Activated CD8-positive, alpha-beta memory T cell treated with anti-CD3 and anti-CD28 coated beads for 36 hours (primary cell): ENCODE data around the gene SHC2. TPM values are rescaled to one million over a fixed set of nuclear protein-coding genes. Genes with fewer than 3 reads are reported as not detected.
"Not testable (repeated sequence)": the region's sequence is repeated elsewhere in the genome, so short reads cannot be mapped to it uniquely, and the experiment has no call there.

ENCODE experiments used
- CTCF ChIA-PET: fragments of 350-600 bp; sonication (Branson Sonifier 250); formaldehyde crosslinking; loops from one replicate; lab custom pipeline; 2021; ENCODE audit warnings: antibody characterized with exemption; lab: Charles Lee
- POLR2A ChIA-PET: fragments of 350-600 bp; sonication (Branson Sonifier 250); formaldehyde crosslinking; loops from one replicate; lab custom pipeline; 2021; ENCODE audit warnings: antibody characterized with exemption; lab: Charles Lee
- total RNA-seq, 2 experiments: library from RNA; stranded (reverse); gene quantifications; one replicate each; pipeline ENCODE4 v1.2.3, GENCODE V29; 2021

The SHC2 gene
- total RNA-seq, 2 experiments from 2014 or later = not detected

- CTCF ChIA-PET = no interaction called here
- POLR2A ChIA-PET = no interaction called here
These were observed 59.6 kb downstream of the SHC2 start for GRCh38 chr19:400976-401865.

GRCh38 chr19:399370-399769 lies 61.5 kb downstream of the SHC2 start:
- POLR2A ChIA-PET = no interaction called here

GRCh38 chr19:398719-399118 lies 62.1 kb downstream of the SHC2 start:
- POLR2A ChIA-PET = no interaction called here
- CTCF ChIA-PET = no interaction called here

More at GRCh38 chr19:399370-399769, 61.5 kb downstream of the SHC2 start:
- CTCF ChIA-PET = no interaction called here

- CTCF ChIA-PET = no interaction called here
- POLR2A ChIA-PET = no interaction called here
These were observed 62.7 kb downstream of the SHC2 start for GRCh38 chr19:397941-398706.

- POLR2A ChIA-PET = no interaction called here
- CTCF ChIA-PET = no interaction called here
These were observed 63.5 kb downstream of the SHC2 start for GRCh38 chr19:397321-397720.

GRCh38 chr19:395467-395866 lies 65.4 kb downstream of the SHC2 start:
- ChIA-PET POLR2A (no interaction called here), CTCF (no interaction called here)

- POLR2A ChIA-PET, CTCF ChIA-PET: not testable (repeated sequence)
These were observed 66.0 kb downstream of the SHC2 start for GRCh38 chr19:394857-395256.

- POLR2A ChIA-PET, CTCF ChIA-PET: not testable (repeated sequence)
These were observed 67.3 kb downstream of the SHC2 start for GRCh38 chr19:393560-393959.

- CTCF ChIA-PET = no interaction called here
- POLR2A ChIA-PET = no interaction called here
These were observed 68.4 kb downstream of the SHC2 start for GRCh38 chr19:392375-392970.

GRCh38 chr19:391726-392374 lies 69.0 kb downstream of the SHC2 start:
- POLR2A ChIA-PET = no interaction called here
- CTCF ChIA-PET = no interaction called here

GRCh38 chr19:391207-391557 lies 69.7 kb downstream of the SHC2 start:
- POLR2A ChIA-PET = no interaction called here
- CTCF ChIA-PET = no interaction called here

GRCh38 chr19:390386-391206 lies 70.2 kb downstream of the SHC2 start:
- ChIA-PET CTCF (no interaction called here), POLR2A (no interaction called here)

GRCh38 chr19:389935-390289 lies 70.9 kb downstream of the SHC2 start:
- CTCF ChIA-PET = no interaction called here
- POLR2A ChIA-PET = no interaction called here

GRCh38 chr19:389255-389934 lies 71.4 kb downstream of the SHC2 start:
- ChIA-PET CTCF (no interaction called here), POLR2A (no interaction called here)

- CTCF ChIA-PET = no interaction called here
- POLR2A ChIA-PET = no interaction called here
These were observed 72.1 kb downstream of the SHC2 start for GRCh38 chr19:388691-389090.

- ChIA-PET CTCF (no interaction called here), POLR2A (no interaction called here)
These were observed 73.1 kb downstream of the SHC2 start for GRCh38 chr19:387777-388176.

- CTCF ChIA-PET, POLR2A ChIA-PET: not testable (repeated sequence)
These were observed 74.1 kb downstream of the SHC2 start for GRCh38 chr19:386632-387301.

- CTCF ChIA-PET, POLR2A ChIA-PET: not testable (repeated sequence)
These were observed 74.6 kb downstream of the SHC2 start for GRCh38 chr19:386189-386588.
